NCI-H69 (cell line): Measurements from ENCODE around the gene FAM163B.
A peak's percentile ranks its signal among the peaks of the same experiment; 100 is the strongest.
"Not testable (repeated sequence)": the region's sequence is repeated elsewhere in the genome, so short reads cannot be mapped to it uniquely, and the experiment has no call there.

Source experiments
- DNase-seq: peaks from one replicate; lab custom pipeline; 2025; lab: John Stamatoyannopoulos, UW

FAM163B gene

GRCh38 chr9:133569891-133570690 lies 39.1 kb downstream of the FAM163B start:
- DNase-seq, result no peak

- no peak for DNase-seq
Measured at GRCh38 chr9:133569121-133569785, 39.9 kb downstream of the FAM163B start.

GRCh38 chr9:133568186-133568585 lies 41.0 kb downstream of the FAM163B start:
- no peak for DNase-seq

- DNase-seq, result no peak
Measured at GRCh38 chr9:133566817-133567216, 42.4 kb downstream of the FAM163B start.

- no peak for DNase-seq
Measured at GRCh38 chr9:133566382-133566781, 42.8 kb downstream of the FAM163B start.

GRCh38 chr9:133564451-133565116 lies 44.6 kb downstream of the FAM163B start:
- no peak for DNase-seq

GRCh38 chr9:133563814-133564213 lies 45.4 kb downstream of the FAM163B start:
- DNase-seq, result not testable (repeated sequence)

GRCh38 chr9:133563291-133563796 lies 45.8 kb downstream of the FAM163B start:
- peak; percentile 85 for DNase-seq

GRCh38 chr9:133562611-133563290 lies 46.4 kb downstream of the FAM163B start:
- DNase-seq, result no peak

GRCh38 chr9:133561976-133562554 lies 47.1 kb downstream of the FAM163B start:
- no peak for DNase-seq

GRCh38 chr9:133560944-133561343 lies 48.2 kb downstream of the FAM163B start:
- no peak for DNase-seq

GRCh38 chr9:133560311-133560710 lies 48.9 kb downstream of the FAM163B start:
- peak; percentile 46 for DNase-seq

- peak; percentile 72 for DNase-seq
Measured at GRCh38 chr9:133558191-133559126, 50.7 kb downstream of the FAM163B start.

- DNase-seq, result no peak
Measured at GRCh38 chr9:133557581-133557980, 51.6 kb downstream of the FAM163B start.

GRCh38 chr9:133556354-133556753 lies 52.8 kb downstream of the FAM163B start:
- no peak for DNase-seq

- no peak for DNase-seq
Measured at GRCh38 chr9:133554729-133555128, 54.5 kb downstream of the FAM163B start.

- no peak for DNase-seq
Measured at GRCh38 chr9:133553973-133554713, 55.0 kb downstream of the FAM163B start.

GRCh38 chr9:133553123-133553522 lies 56.1 kb downstream of the FAM163B start:
- no peak for DNase-seq

- DNase-seq, result no peak
Measured at GRCh38 chr9:133552236-133552635, 57.0 kb downstream of the FAM163B start.

- no peak for DNase-seq
Measured at GRCh38 chr9:133551446-133551845, 57.7 kb downstream of the FAM163B start.
